ENCODE results near the gene SMARCA2.

SMARCA2 gene

GRCh38 chr9:2213830-2214468, 198.8 kb downstream of the SMARCA2 start:
- TF ChIP-seq CTCF (IDR thresholded peaks at IDR 0.05; ENCODE audit: insufficient read depth, low read depth, low read length, missing control alignments), result no peak
- no peak overlapping the region for H3K4me3 ChIP-seq (ENCODE audit: low read length)
- DNase-seq (ENCODE audit: low read depth), result no peak

- no peak for TF ChIP-seq CTCF (IDR thresholded peaks at IDR 0.05; ENCODE audit: insufficient read depth, low read depth, low read length, missing control alignments)
- no peak for DNase-seq (ENCODE audit: low read depth)
- no peak overlapping the region for H3K4me3 ChIP-seq (ENCODE audit: low read length)
Observed at GRCh38 chr9:2214707-2215106, 199.6 kb downstream of the SMARCA2 start.

- TF ChIP-seq CTCF (IDR thresholded peaks at IDR 0.05; ENCODE audit: insufficient read depth, low read depth, low read length, missing control alignments), result no peak
- DNase-seq (ENCODE audit: low read depth), result no peak
- no peak overlapping the region for H3K4me3 ChIP-seq (ENCODE audit: low read length)
Observed at GRCh38 chr9:2215921-2216441, 200.8 kb downstream of the SMARCA2 start.

GRCh38 chr9:2216591-2216990, 201.4 kb downstream of the SMARCA2 start:
- no peak for TF ChIP-seq CTCF (IDR thresholded peaks at IDR 0.05; ENCODE audit: insufficient read depth, low read depth, low read length, missing control alignments)
- DNase-seq (ENCODE audit: low read depth), result peak; percentile 40
- H3K4me3 ChIP-seq (ENCODE audit: low read length), result no peak overlapping the region

GRCh38 chr9:2217540-2217939, 202.4 kb downstream of the SMARCA2 start:
- no peak for TF ChIP-seq CTCF (IDR thresholded peaks at IDR 0.05; ENCODE audit: insufficient read depth, low read depth, low read length, missing control alignments)
- no peak overlapping the region for H3K4me3 ChIP-seq (ENCODE audit: low read length)
- DNase-seq (ENCODE audit: low read depth), result no peak

- DNase-seq (ENCODE audit: low read depth), result no peak
- TF ChIP-seq CTCF (IDR thresholded peaks at IDR 0.05; ENCODE audit: insufficient read depth, low read depth, low read length, missing control alignments), result no peak
Observed at GRCh38 chr9:2220036-2220435, 204.9 kb downstream of the SMARCA2 start.

More at GRCh38 chr9:2220036-2220435, 204.9 kb downstream of the SMARCA2 start:
- H3K4me3 ChIP-seq (ENCODE audit: low read length), result no peak overlapping the region
